Activated CD4-positive, alpha-beta memory T cell treated with anti-CD3 and anti-CD28 coated beads for 36 hours (primary cell): ENCODE measurements around the gene RAD51B. TPM values are rescaled to one million over a fixed set of nuclear protein-coding genes. Genes with fewer than 3 reads are reported as not detected.

ENCODE experiments used
- CTCF ChIA-PET: fragments of 350-600 bp; sonication (Branson Sonifier 250); formaldehyde crosslinking; loops from one replicate; lab custom pipeline; 2021; ENCODE audit warnings: antibody characterized with exemption, inconsistent platforms; lab: Charles Lee
- POLR2A ChIA-PET: fragments of 350-600 bp; sonication (Branson Sonifier 250); formaldehyde crosslinking; loops from one replicate; lab custom pipeline; 2021; ENCODE audit warnings: antibody characterized with exemption; lab: Charles Lee
- DNase-seq: peaks from one replicate; pipeline ENCODE4 v3.0.0-alpha.2; 2020
- H3K27ac Mint-ChIP-seq: one replicate; pipeline ENCODE4 v1.8.0; 2021; ENCODE audit warnings: mixed read lengths
- H3K27me3 Mint-ChIP-seq: one replicate; pipeline ENCODE4 v1.8.0; 2021; ENCODE audit warnings: mixed read lengths
- H3K36me3 Mint-ChIP-seq: one replicate; pipeline ENCODE4 v1.8.0; 2021; ENCODE audit warnings: mixed read lengths
- H3K4me1 Mint-ChIP-seq: one replicate; pipeline ENCODE4 v1.8.0; 2021; ENCODE audit warnings: low read depth, mixed read lengths
- H3K4me3 Mint-ChIP-seq: one replicate; pipeline ENCODE4 v1.8.0; 2021; ENCODE audit warnings: mild to moderate bottlenecking, mixed read lengths
- H3K9me3 Mint-ChIP-seq: one replicate; pipeline ENCODE4 v1.8.0; 2021; ENCODE audit warnings: mixed read lengths
- intact Hi-C: fragments of 100-400 bp; cut with micrococcal nuclease; formaldehyde crosslinking; loops from one replicate; pipeline ENCODE4 v1.15.1; 2023
- total RNA-seq, 2 experiments: library from RNA; stranded (reverse); gene quantifications; one replicate each; pipeline ENCODE4 v1.2.3, GENCODE V29; 2021

The RAD51B gene
- total RNA-seq, 2 experiments from 2014 or later: 32.3 to 34.3 TPM

DNA sequence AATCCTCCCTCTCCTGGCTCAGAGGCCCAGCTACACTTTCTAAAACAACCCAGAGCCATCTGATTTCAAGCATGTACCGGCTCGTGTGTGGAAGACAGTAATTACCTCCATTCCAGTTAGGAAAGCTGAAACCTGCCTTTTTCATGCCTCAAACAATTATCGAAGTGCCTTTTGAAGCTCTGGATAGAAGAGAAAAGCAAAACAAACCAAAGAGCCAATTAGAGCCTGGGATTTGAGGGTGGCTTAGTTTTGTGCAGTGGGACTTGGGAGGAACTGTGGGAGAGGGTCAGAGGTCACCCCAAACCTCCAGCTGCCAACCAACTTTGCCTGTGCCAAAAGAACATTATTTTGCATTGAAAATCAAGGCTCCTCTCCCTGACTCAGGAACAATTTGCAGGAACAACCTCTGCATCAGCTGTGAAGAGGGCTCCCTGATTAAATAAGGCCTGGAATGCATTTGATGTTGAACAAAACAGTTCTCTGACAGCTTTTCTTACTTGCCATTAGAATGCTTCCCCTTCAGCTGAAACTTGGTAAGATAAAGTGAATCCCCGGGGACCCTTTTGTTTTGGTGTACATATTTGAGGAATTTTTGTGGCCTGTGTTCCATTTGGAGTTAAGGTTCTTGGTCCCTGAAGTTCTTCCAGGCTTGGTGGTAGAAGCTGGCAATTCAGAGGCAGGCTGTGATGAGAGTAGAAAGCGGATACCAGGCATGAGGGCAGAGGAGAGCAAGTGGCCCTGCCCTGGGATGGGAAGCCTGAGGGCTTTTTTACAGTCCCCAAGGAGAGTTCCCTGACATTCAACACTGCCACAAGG is 703.1 kb downstream of the RAD51B start:
- DNase-seq: no peak
- no peak overlapping the region for H3K27ac Mint-ChIP-seq
- POLR2A ChIA-PET: no interaction called here
- H3K4me3 Mint-ChIP-seq: no peak overlapping the region
- H3K36me3 Mint-ChIP-seq: no peaks in the 10 kb centered on the region
- CTCF ChIA-PET: interaction anchor here (1.7 kb wide), 1 partner anchor 321 kb away, joined by 3 read pairs; no protein-coding TSS in a partner anchor
- intact Hi-C loops: no loop called here
- no peaks in the 10 kb centered on the region for H3K27me3 Mint-ChIP-seq
- H3K9me3 Mint-ChIP-seq: no peaks in the 10 kb centered on the region
- H3K4me1 Mint-ChIP-seq: no peaks in the 10 kb centered on the region

GRCh38 chr14:68523326-68523610 is 703.7 kb downstream of the RAD51B start:
- POLR2A ChIA-PET: no interaction called here
- no peaks in the 10 kb centered on the region for H3K4me1 Mint-ChIP-seq

DNA sequence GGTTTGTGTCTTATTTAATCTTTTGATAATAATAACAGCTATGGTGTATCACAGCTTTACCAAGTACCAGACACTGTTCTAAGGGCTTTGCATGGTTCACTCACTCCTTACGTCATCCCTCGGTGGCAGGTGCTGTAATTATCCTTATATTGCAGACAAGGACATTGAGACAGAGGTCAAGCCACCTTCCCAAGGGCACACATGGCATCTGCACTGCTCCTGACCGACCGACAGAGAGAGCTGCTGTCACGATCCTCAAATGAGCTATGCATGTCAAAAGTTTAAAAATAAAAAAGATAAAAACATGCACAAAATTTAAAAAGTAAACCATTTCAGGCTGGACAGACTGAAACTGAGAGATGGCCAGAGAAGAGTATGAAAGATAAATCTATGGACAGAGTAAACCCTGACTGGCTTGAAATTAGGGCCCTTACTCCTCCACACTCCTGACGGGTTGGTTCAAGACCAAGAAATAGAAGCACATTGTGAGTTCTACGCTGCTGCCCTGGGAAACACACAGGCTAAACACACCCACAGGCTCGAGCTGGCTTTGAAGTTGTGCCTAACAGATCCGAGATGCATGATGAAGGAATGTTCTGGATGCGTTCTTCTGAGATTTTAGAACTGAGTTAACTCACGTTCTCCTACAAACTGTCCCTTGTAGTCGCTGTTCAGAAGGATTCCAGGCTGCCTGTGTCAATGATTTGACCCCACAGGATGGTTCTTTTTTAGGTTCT is 704.6 kb downstream of the RAD51B start:
- POLR2A ChIA-PET: interaction anchor here (0.5 to 0.6 kb wide), 2 partner anchors 25 to 254 kb away, joined by 3 read pairs; no protein-coding TSS in a partner anchor
- CTCF ChIA-PET: interaction anchor here (0.6 kb wide), 1 partner anchor 31 kb away, joined by 3 read pairs; no protein-coding TSS in a partner anchor

More at GRCh38 chr14:68523326-68523610, 703.7 kb downstream of the RAD51B start:
- Mint-ChIP-seq H3K36me3 (no peaks in the 10 kb centered on the region), H3K9me3 (no peaks in the 10 kb centered on the region), H3K27me3 (no peaks in the 10 kb centered on the region), H3K4me3 (no peak overlapping the region), H3K27ac (no peak overlapping the region)
- DNase-seq: no peak
- CTCF ChIA-PET: no interaction called here
- intact Hi-C loops: no loop called here

DNA sequence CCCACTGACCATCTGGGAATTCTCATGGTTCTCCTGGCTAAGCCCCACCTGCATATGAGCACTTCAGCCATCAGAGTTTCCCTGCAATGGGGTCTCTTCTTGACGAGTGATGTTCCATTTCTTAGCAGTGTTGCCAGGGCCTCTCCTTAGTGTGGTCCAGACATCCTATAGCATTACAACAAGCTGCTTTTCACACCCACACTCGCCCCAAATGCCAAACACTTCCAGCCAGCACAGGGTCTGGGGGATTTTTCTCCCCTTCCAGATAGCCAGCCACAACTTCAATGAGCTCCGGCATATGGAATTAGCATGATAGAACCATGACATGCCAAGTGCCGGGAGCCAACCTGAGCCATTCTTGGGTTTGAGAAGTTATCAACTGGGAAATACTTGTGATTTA is 705.9 kb downstream of the RAD51B start:
- H3K4me1 Mint-ChIP-seq: no peaks in the 10 kb centered on the region
- H3K36me3 Mint-ChIP-seq: peaks cover 4% of the 10 kb centered on the region
- no peak overlapping the region for H3K27ac Mint-ChIP-seq
- ChIA-PET CTCF (interaction anchor here (0.7 to 0.8 kb wide), 2 partner anchors 9 to 319 kb away, joined by 3 to 4 read pairs; no protein-coding TSS in a partner anchor), POLR2A (no interaction called here)
- H3K9me3 Mint-ChIP-seq: peaks cover 16% of the 10 kb centered on the region
- no peaks in the 10 kb centered on the region for H3K27me3 Mint-ChIP-seq
- H3K4me3 Mint-ChIP-seq: no peak overlapping the region
- DNase-seq: no peak
- intact Hi-C loops: no loop called here

More for the DNA sequence above, 704.6 kb downstream of the RAD51B start:
- H3K4me1 Mint-ChIP-seq: no peaks in the 10 kb centered on the region
- peaks cover 3% of the 10 kb centered on the region for H3K9me3 Mint-ChIP-seq
- DNase-seq: no peak
- no peaks in the 10 kb centered on the region for H3K36me3 Mint-ChIP-seq
- no peak overlapping the region for H3K4me3 Mint-ChIP-seq
- no peaks in the 10 kb centered on the region for H3K27me3 Mint-ChIP-seq
- no peak overlapping the region for H3K27ac Mint-ChIP-seq
- intact Hi-C loops: no loop called here

GRCh38 chr14:68526512-68527091 is 707.0 kb downstream of the RAD51B start:
- CTCF ChIA-PET: interaction anchor here (0.6 to 0.7 kb wide), 2 partner anchors 262 to 289 kb away, joined by 3 read pairs; no protein-coding TSS in a partner anchor
- intact Hi-C loops: no loop called here
- H3K27ac Mint-ChIP-seq: no peak overlapping the region
- POLR2A ChIA-PET: no interaction called here
- DNase-seq: no peak
- H3K4me1 Mint-ChIP-seq: no peaks in the 10 kb centered on the region
- H3K4me3 Mint-ChIP-seq: no peak overlapping the region
- H3K27me3 Mint-ChIP-seq: no peaks in the 10 kb centered on the region
- H3K9me3 Mint-ChIP-seq: peaks cover 24% of the 10 kb centered on the region
- H3K36me3 Mint-ChIP-seq: peaks cover 6% of the 10 kb centered on the region

DNA sequence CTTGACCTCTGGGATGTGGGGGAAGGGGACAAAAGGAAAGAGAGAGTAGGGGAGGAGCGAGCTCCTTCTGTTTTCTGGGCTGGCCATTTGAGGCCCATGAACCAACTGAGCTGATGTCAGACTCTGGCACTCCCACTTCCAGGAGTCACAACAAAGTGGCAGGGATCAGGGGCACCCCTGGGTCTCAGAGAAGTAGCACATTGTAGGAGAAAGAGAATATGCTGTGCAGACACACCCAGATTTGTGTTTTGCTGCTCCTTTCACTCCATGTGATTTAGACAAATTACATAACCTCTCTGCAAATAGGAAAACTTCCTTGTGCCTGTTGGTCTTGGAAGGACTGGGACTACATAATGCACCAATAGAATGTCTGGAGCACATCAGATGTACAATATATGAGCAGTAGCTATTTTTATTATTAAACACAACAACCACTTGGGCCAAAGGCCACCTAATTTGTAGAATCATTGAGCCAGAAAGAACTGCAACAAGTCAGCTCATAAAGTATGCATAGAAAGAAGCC is 707.8 kb downstream of the RAD51B start:
- no peak for DNase-seq
- ChIA-PET POLR2A (no interaction called here), CTCF (interaction anchor here (0.6 to 0.7 kb wide), 2 partner anchors 261 to 289 kb away, joined by 3 read pairs; no protein-coding TSS in a partner anchor)
- peaks cover 28% of the 10 kb centered on the region for H3K9me3 Mint-ChIP-seq
- H3K27me3 Mint-ChIP-seq: no peaks in the 10 kb centered on the region
- H3K27ac Mint-ChIP-seq: no peak overlapping the region
- no peaks in the 10 kb centered on the region for H3K4me1 Mint-ChIP-seq
- intact Hi-C loops: no loop called here
- no peak overlapping the region for H3K4me3 Mint-ChIP-seq
- peaks cover 6% of the 10 kb centered on the region for H3K36me3 Mint-ChIP-seq

DNA sequence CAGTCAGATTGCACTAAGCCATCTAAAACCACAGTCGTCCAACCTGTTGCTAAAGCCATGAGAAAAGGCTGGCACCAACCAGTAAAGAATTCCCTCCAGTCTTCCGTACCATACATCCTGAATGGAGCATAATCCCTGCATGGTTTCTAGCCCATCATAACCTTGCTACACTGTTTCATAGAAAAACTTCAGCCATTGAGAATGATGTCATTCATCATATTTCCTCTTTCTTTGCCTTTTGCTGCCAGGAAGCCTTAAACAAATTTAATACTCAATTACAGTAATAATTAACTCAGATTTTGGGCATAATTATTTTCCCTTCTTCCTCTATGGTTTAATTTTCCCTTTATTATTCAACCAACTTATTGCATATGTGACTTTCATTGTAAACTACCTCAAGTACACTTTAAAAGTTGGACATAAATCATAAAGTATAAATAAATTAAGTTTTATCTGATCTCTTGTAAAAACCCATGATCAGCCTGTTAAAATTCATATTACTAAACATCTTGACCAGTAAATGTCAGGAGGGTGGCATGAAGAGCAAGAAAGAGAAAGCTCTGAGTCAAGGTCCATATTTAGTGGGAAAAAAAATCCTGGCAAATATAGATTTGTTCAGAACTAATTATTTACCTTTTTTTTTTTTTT is 708.6 kb downstream of the RAD51B start:
- H3K4me3 Mint-ChIP-seq: no peak overlapping the region
- no peak for DNase-seq
- H3K36me3 Mint-ChIP-seq: peaks cover 6% of the 10 kb centered on the region
- CTCF ChIA-PET: no interaction called here
- H3K9me3 Mint-ChIP-seq: peaks cover 28% of the 10 kb centered on the region
- no peaks in the 10 kb centered on the region for H3K4me1 Mint-ChIP-seq
- intact Hi-C loops: no loop called here
- POLR2A ChIA-PET: no interaction called here
- H3K27me3 Mint-ChIP-seq: no peaks in the 10 kb centered on the region
- H3K27ac Mint-ChIP-seq: no peak overlapping the region

- POLR2A ChIA-PET: no interaction called here
Measured at GRCh38 chr14:68530443-68530842, 710.9 kb downstream of the RAD51B start.

DNA sequence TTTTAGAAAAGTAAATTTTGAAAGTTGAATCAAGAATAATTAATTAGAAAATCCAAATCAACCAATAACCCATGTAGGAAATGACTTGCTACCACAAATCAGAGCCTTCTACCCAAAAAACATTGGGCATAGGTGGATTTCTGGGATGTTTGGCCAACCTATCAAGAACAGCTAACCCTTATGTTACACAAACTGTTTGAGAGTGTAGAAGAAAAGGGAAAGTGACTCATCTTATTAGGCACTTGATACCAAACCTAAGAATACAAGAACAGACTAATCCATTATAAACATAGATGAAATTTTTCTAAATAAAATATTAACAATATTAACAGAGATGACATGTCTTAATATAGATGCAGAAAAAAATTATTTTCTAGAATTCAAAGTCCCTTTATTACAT is 712.9 kb downstream of the RAD51B start:
- Mint-ChIP-seq H3K4me1 (no peaks in the 10 kb centered on the region), H3K27ac (no peak overlapping the region), H3K9me3 (peaks cover 28% of the 10 kb centered on the region), H3K36me3 (peaks cover 6% of the 10 kb centered on the region), H3K4me3 (no peak overlapping the region), H3K27me3 (no peaks in the 10 kb centered on the region)
- intact Hi-C loops: no loop called here
- CTCF ChIA-PET: no interaction called here
- DNase-seq: no peak
- POLR2A ChIA-PET: no interaction called here

More at GRCh38 chr14:68530443-68530842, 710.9 kb downstream of the RAD51B start:
- Mint-ChIP-seq H3K27ac (no peak overlapping the region), H3K4me1 (no peaks in the 10 kb centered on the region), H3K27me3 (no peaks in the 10 kb centered on the region), H3K36me3 (peaks cover 6% of the 10 kb centered on the region), H3K4me3 (no peak overlapping the region), H3K9me3 (peaks cover 28% of the 10 kb centered on the region)
- intact Hi-C loops: no loop called here
- no peak for DNase-seq
- CTCF ChIA-PET: interaction anchor here (0.6 kb wide), 1 partner anchor 586 kb away, joined by 3 read pairs; no protein-coding TSS in a partner anchor

GRCh38 chr14:68534276-68534675 is 714.7 kb downstream of the RAD51B start:
- H3K27me3 Mint-ChIP-seq: no peaks in the 10 kb centered on the region
- CTCF ChIA-PET: interaction anchor here (1.0 kb wide), 1 partner anchor 9 kb away, joined by 3 read pairs; no protein-coding TSS in a partner anchor
- peaks cover 6% of the 10 kb centered on the region for H3K36me3 Mint-ChIP-seq

GRCh38 chr14:68535404-68536017 is 715.9 kb downstream of the RAD51B start:
- no peak for DNase-seq
- no peaks in the 10 kb centered on the region for H3K4me1 Mint-ChIP-seq
- H3K27me3 Mint-ChIP-seq: no peaks in the 10 kb centered on the region
- no peak overlapping the region for H3K27ac Mint-ChIP-seq
- H3K4me3 Mint-ChIP-seq: no peak overlapping the region
- peaks cover 2% of the 10 kb centered on the region for H3K36me3 Mint-ChIP-seq
- ChIA-PET POLR2A (no interaction called here), CTCF (no interaction called here)
- H3K9me3 Mint-ChIP-seq: peaks cover 12% of the 10 kb centered on the region
- intact Hi-C loops: no loop called here

More at GRCh38 chr14:68534276-68534675, 714.7 kb downstream of the RAD51B start:
- Mint-ChIP-seq H3K27ac (no peak overlapping the region), H3K9me3 (peaks cover 23% of the 10 kb centered on the region), H3K4me3 (no peak overlapping the region), H3K4me1 (no peaks in the 10 kb centered on the region)
- POLR2A ChIA-PET: interaction anchor here (1.1 kb wide), 1 partner anchor 27 kb away, joined by 3 read pairs; no protein-coding TSS in a partner anchor
- DNase-seq: no peak
- intact Hi-C loops: no loop called here
